Smooth muscle cell (in vitro differentiated cells): Measurements from ENCODE around the gene BCAS4. TPM values are rescaled to one million over a fixed set of nuclear protein-coding genes. Genes with fewer than 3 reads are reported as not detected.

Experiments
- DNase-seq: peaks from one replicate; lab custom pipeline; 2025; ENCODE audit not compliant: unreplicated experiment; lab: John Stamatoyannopoulos, UW
- H2AFZ ChIP-seq: fragments of 200-600 bp; sonication (generic); 2 replicates; pipeline ENCODE4 v1.6.0; 2016; ENCODE audit warnings: antibody characterized with exemption, low read depth, mild to moderate bottlenecking
- H3F3A ChIP-seq: fragments of 200-600 bp; sonication (generic); 2 replicates; pipeline ENCODE4 v1.6.0; 2017; ENCODE audit warnings: antibody characterized with exemption, low read depth
- H3K27ac ChIP-seq: fragments of 200-600 bp; sonication (generic); 2 replicates; pipeline ENCODE4 v1.5.1; 2016; ENCODE audit warnings: low read depth, mild to moderate bottlenecking
- H3K27me3 ChIP-seq: fragments of 200-600 bp; sonication (generic); 2 replicates; pipeline ENCODE4 v1.6.1; 2016; ENCODE audit warnings: low read depth, mild to moderate bottlenecking
- H3K36me3 ChIP-seq: fragments of 200-600 bp; sonication (generic); 2 replicates; pipeline ENCODE4 v1.5.1; 2016; ENCODE audit warnings: low read depth
- H3K4me1 ChIP-seq: fragments of 200-600 bp; sonication (generic); 2 replicates; pipeline ENCODE4 v1.5.1; 2016; ENCODE audit warnings: low read depth
- H3K4me2 ChIP-seq: fragments of 200-600 bp; sonication (generic); 2 replicates; pipeline ENCODE4 v1.6.0; 2016; ENCODE audit warnings: mild to moderate bottlenecking
- H3K4me3 ChIP-seq: fragments of 200-600 bp; sonication (generic); 2 replicates; pipeline ENCODE4 v1.5.1; 2016; ENCODE audit warnings: mild to moderate bottlenecking
- H3K79me2 ChIP-seq: fragments of 200-600 bp; sonication (generic); 2 replicates; pipeline ENCODE4 v1.6.0; 2016; ENCODE audit warnings: low read depth, mild to moderate bottlenecking
- H3K9ac ChIP-seq: fragments of 200-600 bp; sonication (generic); 2 replicates; pipeline ENCODE4 v1.6.0; 2016; ENCODE audit warnings: low read depth
- H3K9me3 ChIP-seq: fragments of 200-600 bp; sonication (generic); replicated peaks from 2 replicates; pipeline ENCODE4 v1.5.1; 2016; ENCODE audit warnings: low read depth
- H4K20me1 ChIP-seq: fragments of 200-600 bp; sonication (generic); 2 replicates; pipeline ENCODE4 v1.6.0; 2016; ENCODE audit warnings: low read depth
- CTCF ChIP-seq: fragments of 200-600 bp; sonication (generic); IDR thresholded peaks from 2 replicates; pipeline ENCODE4 v1.5.1; 2017; ENCODE audit warnings: borderline replicate concordance, mild to moderate bottlenecking, antibody characterized with exemption; ENCODE audit not compliant: insufficient read depth, poor library complexity, severe bottlenecking
- WGBS: methylation state at CpG from one replicate; pipeline ENCODE4 v1.1.7; 2016; ENCODE audit warnings: low lambda C conversion rate; 5-methylcytosine and 5-hydroxymethylcytosine counted together
- polyA plus RNA-seq: library from polyadenylated mRNA; unstranded; fragments of >200 nt; fragmentation: Nextera tagmentation; extraction: Ambion mirVana; gene quantifications from 2 replicates; pipeline ENCODE4 v1.2.1, GENCODE V29; 2016
- total RNA-seq: library from RNA; depleted of rRNA; stranded (reverse); fragments of >200 nt; gene quantifications from 2 replicates; pipeline ENCODE4 v1.2.3, GENCODE V29; 2014

BCAS4 gene
- total and polyA plus RNA-seq, 2 experiments from 2014 or later, result 5.3 to 14.1 TPM

DNA sequence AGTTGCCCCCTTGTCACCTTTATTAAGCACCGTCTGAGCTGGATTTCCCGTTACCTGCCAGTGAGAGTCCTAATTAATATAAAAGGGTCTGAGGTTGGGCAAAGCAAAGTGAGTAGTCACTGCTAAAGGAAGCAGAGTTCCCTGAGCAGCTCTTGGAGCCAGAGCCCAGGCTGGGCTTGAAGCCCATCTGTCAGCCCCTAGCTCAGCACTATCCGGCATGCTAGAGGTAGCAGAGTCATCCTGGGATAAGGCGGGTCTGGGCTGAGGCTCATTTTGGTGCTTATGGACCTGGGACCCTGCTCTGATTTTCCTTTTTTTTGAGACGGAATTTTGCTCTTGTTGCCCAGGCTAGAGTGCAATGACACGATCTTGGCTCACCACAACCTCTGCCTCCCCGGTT, 90.2 kb downstream of the BCAS4 start:
- H3K9ac ChIP-seq, result no peak overlapping the region
- no peaks in the 10 kb centered on the region for H3K79me2 ChIP-seq
- H3K4me3 ChIP-seq, result no peak overlapping the region
- WGBS, result 97% methylated on average over 7 of the region's 7 CpGs
- no peak overlapping the region for H3K27ac ChIP-seq
- H2AFZ ChIP-seq, result no peak overlapping the region
- peaks cover 3% of the 10 kb centered on the region for H3K36me3 ChIP-seq
- H3K9me3 ChIP-seq, result no peaks in the 10 kb centered on the region
- H3F3A ChIP-seq, result peaks cover 3% of the 10 kb centered on the region
- peaks cover 35% of the 10 kb centered on the region for H4K20me1 ChIP-seq
- TF ChIP-seq CTCF, result no peak
- no peaks in the 10 kb centered on the region for H3K4me1 ChIP-seq
- no peak overlapping the region for H3K4me2 ChIP-seq
- H3K27me3 ChIP-seq, result no peaks in the 10 kb centered on the region
- DNase-seq, result no peak

DNA sequence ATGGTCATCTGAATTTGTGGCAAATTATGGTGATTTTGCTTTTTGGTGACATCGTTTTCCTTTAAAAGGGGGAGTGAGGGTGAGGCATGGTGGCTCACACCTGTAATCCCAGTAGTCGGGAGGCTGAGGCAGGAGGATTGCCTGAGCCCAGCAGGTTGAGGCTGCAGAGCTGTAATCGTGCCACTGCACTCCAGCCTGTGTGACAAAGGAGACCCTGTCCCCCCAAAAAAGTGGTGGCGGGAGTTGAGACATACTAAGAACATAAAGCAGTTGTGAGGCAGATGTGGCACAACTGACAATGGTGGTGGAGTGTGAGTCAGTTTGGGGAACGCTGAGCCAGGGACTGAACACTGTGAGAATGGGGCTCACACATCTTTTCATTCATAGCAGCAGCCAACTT, 90.9 kb downstream of the BCAS4 start:
- no peak for TF ChIP-seq CTCF
- Histone ChIP-seq H3K79me2 (peaks cover 7% of the 10 kb centered on the region), H3F3A (peaks cover 7% of the 10 kb centered on the region), H3K9me3 (no peaks in the 10 kb centered on the region), H4K20me1 (peaks cover 41% of the 10 kb centered on the region), H3K9ac (no peak overlapping the region), H2AFZ (no peak overlapping the region), H3K4me1 (no peaks in the 10 kb centered on the region), H3K27ac (no peak overlapping the region), H3K4me3 (no peak overlapping the region), H3K27me3 (no peaks in the 10 kb centered on the region), H3K36me3 (peaks cover 10% of the 10 kb centered on the region), H3K4me2 (no peak overlapping the region)
- 95% methylated on average over 5 of the region's 5 CpGs for WGBS
- no peak for DNase-seq

DNA sequence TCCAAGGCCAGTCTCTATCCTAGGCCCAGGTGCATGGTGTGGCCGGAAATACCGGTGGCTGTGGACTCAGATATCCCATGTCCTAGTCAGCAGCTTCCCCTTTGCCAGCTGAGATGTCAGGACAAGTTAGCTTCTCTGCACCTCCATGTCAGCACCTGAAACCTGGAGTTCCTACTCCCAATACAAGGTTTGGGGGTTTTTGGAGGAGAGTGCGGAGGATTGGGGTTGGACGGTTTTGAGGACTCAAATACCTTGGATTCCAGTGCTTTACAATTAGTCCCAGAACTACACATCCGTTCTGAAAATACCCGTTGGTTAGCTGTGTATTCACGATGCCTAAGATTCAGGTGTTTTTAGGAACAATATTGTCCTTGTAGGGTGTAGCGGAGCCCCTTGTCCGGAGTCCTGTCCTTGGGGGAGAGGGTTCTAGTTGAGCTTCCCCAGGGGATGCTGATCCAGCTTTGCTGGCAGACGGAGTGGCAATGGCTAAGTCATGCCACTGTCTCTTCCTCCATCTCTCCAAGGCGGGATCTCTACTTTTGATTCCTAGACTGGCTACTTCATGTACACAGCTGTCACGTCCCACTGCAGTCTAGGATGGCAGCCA, 91.4 kb downstream of the BCAS4 start:
- Histone ChIP-seq H3K4me2 (no peak overlapping the region), H3K4me1 (no peaks in the 10 kb centered on the region), H4K20me1 (peaks cover 45% of the 10 kb centered on the region), H3F3A (peaks cover 7% of the 10 kb centered on the region), H3K36me3 (peaks cover 11% of the 10 kb centered on the region), H3K9me3 (no peaks in the 10 kb centered on the region), H2AFZ (no peak overlapping the region), H3K27ac (no peak overlapping the region), H3K27me3 (no peaks in the 10 kb centered on the region), H3K4me3 (no peak overlapping the region), H3K9ac (no peak overlapping the region), H3K79me2 (peaks cover 12% of the 10 kb centered on the region)
- 95% methylated on average over 12 of the region's 12 CpGs for WGBS
- TF ChIP-seq CTCF, result no peak
- DNase-seq, result no peak

- no peak for TF ChIP-seq CTCF
- WGBS, result 92% methylated on average over 3 of the region's 3 CpGs
- no peak for DNase-seq
Observed at GRCh38 chr20:50887576-50887975, 92.7 kb downstream of the BCAS4 start.

More at GRCh38 chr20:50887576-50887975, 92.7 kb downstream of the BCAS4 start:
- no peaks in the 10 kb centered on the region for H3K9me3 ChIP-seq
- peaks cover 7% of the 10 kb centered on the region for H3F3A ChIP-seq
- no peak overlapping the region for H2AFZ ChIP-seq
- no peak overlapping the region for H3K27ac ChIP-seq
- no peak overlapping the region for H3K4me3 ChIP-seq
- H4K20me1 ChIP-seq, result peaks cover 58% of the 10 kb centered on the region
- no peak overlapping the region for H3K4me2 ChIP-seq
- H3K4me1 ChIP-seq, result no peaks in the 10 kb centered on the region
- no peak overlapping the region for H3K9ac ChIP-seq
- no peaks in the 10 kb centered on the region for H3K27me3 ChIP-seq
- H3K79me2 ChIP-seq, result peaks cover 13% of the 10 kb centered on the region
- peaks cover 13% of the 10 kb centered on the region for H3K36me3 ChIP-seq
